ENCODE data around the gene MEI1.

MEI1 gene

GRCh38 chr22:41782316-41782715 is 83.0 kb downstream of the MEI1 start:
- no peak for DNase-seq (ENCODE audit: low read depth)

DNA sequence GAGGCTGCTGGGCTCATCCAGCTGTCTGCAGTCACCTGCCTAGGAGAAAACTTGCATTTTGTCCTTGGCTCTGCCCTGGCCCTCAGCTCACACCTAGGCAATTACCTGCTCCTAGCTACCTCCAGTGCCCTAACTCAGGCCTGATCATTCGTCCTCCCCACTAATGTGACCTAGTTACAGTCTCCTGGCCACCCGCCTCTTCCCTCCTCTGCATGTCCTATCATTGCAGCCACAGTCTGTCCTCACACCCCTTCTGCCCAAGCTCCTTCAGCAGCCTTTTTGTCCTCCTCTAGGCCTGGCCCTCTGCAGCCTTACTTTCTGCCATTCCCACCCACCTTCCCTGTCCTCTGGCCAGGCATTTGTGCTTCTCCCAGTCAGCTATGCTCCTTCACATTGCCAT is 83.4 kb downstream of the MEI1 start:
- DNase-seq (ENCODE audit: low read depth) = no peak

DNA sequence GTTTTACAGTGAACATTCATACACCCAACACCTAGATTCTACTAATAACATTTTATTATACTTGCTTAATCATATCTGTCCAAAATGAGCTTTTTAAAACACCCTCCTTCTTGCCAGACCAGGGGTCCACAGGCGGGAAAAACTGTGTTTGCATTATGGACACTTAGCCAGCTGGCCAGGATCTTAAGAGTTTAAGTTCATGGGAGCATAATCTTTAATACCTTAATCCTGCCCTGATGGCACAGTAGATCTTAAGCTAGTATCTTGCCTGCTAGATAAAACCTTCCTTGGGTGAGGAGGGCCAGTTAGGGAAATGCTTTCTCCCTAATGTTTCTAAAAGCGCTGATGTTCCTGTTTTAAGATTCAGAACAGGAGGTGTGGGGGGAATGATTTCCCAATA is 88.0 kb downstream of the MEI1 start:
- DNase-seq (ENCODE audit: low read depth) = no peak

GRCh38 chr22:41793871-41794270 is 94.6 kb downstream of the MEI1 start:
- DNase-seq (ENCODE audit: low read depth) = no peak

- no peak for DNase-seq (ENCODE audit: low read depth)
Observed at GRCh38 chr22:41798736-41799135, 99.4 kb downstream of the MEI1 start.

GRCh38 chr22:41799486-41800347 is 100.4 kb downstream of the MEI1 start:
- no peak for DNase-seq (ENCODE audit: low read depth)

DNA sequence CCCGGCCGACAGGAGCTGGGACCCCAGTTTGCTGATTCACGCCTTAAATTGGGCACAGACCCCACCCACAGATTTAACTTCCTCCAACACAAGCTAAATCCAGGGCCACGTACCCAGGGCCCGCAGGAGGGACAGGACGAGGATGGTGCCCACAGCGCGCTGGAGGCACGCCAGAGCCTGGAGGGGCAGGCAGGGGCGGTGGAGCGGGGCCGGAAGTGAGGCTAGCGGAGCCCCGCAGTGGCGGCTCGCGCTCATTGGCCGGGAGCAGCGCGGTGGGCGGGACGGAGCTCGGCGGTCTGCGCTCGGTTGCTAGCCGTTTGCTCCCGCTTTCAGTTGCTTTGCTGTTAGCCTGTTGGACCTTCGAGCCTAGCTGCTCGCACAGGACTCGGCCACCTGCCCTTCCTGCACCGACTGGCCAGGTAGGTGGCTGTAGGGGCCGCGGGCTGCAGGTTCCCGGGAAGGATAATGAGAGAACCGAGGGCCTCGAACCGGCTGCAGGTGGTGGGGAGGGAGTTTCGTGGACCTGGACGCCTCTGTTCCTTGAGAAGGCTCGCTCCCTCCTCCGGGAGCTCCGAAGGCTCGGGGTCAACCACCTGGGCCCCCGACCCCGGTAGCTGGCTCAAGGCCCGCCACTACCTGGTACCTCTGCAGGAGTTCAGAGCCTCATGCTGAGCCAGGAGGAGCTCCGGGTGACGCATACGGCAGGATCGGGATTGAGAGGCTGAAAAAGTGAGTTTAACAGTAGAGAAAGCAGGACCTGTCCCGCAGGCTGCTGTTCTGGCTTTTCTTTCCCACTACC is 101.2 kb downstream of the MEI1 start, which contains the start of gene CCDC134:
Gene CCDC134, plus strand, starts transcription at position 332 of the 799 bp plus-strand sequence. CDS start 8,212 bp downstream, outside the sequence.
- DNase-seq (ENCODE audit: low read depth) = peak; percentile 21

- DNase-seq (ENCODE audit: low read depth) = no peak
Observed at GRCh38 chr22:41801147-41801819, 102.0 kb downstream of the MEI1 start.

GRCh38 chr22:41801886-41802285 is 102.6 kb downstream of the MEI1 start:
- no peak for DNase-seq (ENCODE audit: low read depth)

DNA sequence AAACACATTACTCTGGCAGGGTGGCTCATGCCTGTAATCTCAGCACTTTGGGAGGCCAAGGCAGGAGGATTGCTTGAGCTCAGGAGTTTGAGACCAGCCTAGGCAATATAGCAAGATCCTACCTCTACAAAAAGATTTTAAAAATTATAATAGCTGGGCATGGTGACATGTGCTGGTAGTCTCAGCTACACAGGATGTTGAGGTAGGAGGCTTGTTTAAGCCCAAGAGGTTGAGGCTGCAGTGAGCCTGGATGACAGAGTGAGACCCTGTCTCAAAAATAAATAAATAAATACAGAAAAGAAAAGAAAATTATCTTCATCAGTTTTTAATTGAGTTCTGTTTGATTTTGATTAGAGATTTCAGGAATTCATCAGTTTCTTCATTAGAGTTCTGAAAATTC is 106.3 kb downstream of the MEI1 start:
- DNase-seq (ENCODE audit: low read depth) = no peak

DNA sequence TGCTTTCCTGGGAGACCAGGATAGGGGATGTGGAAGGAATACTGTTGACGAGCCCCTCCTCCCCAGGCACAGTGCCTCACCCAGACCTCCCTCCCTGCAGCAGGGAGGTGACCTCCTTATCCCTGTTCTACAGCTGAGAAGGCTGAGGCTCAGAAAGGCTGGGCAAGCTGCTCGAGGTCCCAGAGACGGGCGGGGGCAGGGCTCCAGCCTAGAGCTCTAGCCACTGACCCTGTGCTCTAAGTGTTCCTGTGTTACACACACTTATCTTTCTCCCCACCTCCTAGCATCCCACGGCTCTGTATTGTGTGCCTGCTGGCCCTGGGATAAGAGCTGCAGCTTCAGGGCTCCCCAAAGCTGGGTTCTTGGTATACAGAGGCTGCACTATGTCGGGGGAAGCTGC is 109.1 kb downstream of the MEI1 start:
- no peak for DNase-seq (ENCODE audit: low read depth)

DNA sequence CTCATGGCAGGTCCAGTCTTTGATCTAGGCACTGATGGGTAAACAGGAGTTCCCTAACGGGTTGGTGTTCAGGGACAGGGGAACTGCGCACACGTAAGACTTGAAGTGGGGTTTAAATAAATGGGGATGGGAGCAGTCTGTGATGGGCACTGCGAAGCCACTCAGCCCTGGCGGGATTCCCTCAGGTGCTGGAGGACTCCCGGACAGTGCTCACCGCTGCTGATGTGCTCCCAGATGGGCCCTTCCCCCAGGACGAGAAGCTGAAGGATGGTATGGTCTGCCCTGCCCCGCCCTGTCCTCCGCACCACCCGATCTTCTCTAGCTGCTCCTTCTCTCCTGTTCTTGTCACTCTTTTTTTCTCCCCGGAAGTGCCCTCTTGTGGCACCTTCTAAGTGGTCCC is 110.7 kb downstream of the MEI1 start:
- DNase-seq (ENCODE audit: low read depth) = no peak

- no peak for DNase-seq (ENCODE audit: low read depth)
Observed at GRCh38 chr22:41812805-41813545, 113.7 kb downstream of the MEI1 start.

DNA sequence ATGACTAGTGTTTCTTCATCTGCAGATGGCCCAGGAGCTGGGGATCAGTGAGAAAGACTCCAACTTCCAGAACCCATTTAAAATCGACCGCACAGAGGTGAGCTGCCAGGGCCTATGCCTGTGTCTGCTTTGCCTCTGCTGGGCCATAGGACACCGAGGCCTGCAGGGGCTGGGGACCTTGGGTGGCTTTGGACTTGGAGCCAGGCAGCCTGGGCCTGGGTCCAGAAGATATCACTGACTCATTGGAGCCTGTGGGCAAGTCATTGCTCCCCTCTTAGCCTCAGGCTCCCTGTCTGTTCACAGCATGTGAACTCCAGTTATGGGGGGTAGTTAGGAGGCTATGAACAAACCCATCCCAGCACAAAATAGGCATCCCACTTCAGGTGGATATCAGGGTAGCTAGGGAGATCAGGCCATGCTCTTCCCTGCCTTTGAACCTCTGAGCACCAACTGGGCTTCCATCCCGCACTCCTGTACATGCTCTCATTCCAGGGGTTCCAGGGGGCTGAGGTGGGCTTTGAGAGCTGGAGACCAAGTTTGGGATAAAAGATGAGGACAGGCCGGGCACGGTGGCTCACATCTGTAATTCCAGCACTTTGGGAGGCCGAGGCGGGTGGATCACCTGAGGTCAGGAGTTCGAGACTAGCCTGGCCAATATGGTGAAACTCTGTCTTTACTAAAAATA is 114.6 kb downstream of the MEI1 start:
- no peak for DNase-seq (ENCODE audit: low read depth)

- DNase-seq (ENCODE audit: low read depth) = no peak
Observed at GRCh38 chr22:41815716-41816115, 116.4 kb downstream of the MEI1 start.

- DNase-seq (ENCODE audit: low read depth) = no peak
Observed at GRCh38 chr22:41816241-41816640, 116.9 kb downstream of the MEI1 start.

GRCh38 chr22:41816871-41817270 is 117.6 kb downstream of the MEI1 start:
- no peak for DNase-seq (ENCODE audit: low read depth)

GRCh38 chr22:41818011-41818410 is 118.7 kb downstream of the MEI1 start:
- no peak for DNase-seq (ENCODE audit: low read depth)

DNA sequence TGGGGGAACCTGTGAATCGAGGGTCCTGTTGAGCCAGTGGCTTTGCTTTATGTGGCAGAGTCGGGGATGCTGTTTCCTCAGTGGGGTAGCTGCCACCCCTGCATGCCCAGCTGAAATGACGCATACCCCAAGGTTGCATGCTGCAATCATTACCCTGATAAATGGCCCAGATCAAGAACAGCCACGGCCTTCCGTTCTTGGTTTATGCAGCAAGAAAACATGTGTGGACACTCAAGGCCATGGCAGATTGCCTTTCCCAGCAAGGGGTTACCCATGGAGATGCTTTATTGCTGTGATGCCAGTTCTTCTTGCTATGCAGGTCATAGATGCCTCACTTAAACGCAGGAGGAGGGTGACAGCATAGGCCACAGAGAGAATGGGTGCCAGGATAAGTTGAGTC is 119.3 kb downstream of the MEI1 start:
- no peak for DNase-seq (ENCODE audit: low read depth)

- no peak for DNase-seq (ENCODE audit: low read depth)
Observed at GRCh38 chr22:41819257-41819656, 120.0 kb downstream of the MEI1 start.

DNA sequence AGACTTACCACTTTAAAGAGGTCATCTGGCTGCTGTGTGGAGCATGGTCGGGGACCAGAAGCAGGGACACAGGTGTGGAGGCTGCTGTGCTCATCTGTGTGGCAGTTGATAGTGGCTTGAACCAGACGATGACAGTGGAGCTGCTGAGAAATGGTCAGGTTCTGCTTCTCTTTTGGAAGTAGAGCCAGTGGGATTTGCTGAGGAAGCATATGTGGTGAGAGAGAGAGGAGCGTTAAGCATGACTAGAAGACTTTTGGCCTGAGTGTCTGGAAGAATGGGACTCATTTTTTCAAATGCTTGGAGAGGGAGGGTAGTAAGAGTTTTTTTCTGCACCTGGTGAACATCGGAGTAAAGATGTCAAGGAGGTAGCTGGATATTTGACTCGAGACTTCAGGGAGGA is 121.1 kb downstream of the MEI1 start:
- no peak for DNase-seq (ENCODE audit: low read depth)

Measured in GM04503 (cell line).